KMS-11 (cell line): ENCODE data around the gene DAB2IP.

ENCODE experiments used
- H2AFZ ChIP-seq: fragments of 200-600 bp; sonication (generic); 2 replicates; pipeline ENCODE4 v1.6.1; 2016; ENCODE audit warnings: antibody characterized with exemption, mixed run types, low read depth
- H3K27ac ChIP-seq: fragments of 200-600 bp; sonication (generic); 2 replicates; pipeline ENCODE4 v1.6.1; 2016; ENCODE audit warnings: mild to moderate bottlenecking, mixed run types
- H3K27me3 ChIP-seq: fragments of 200-600 bp; sonication (generic); 2 replicates; pipeline ENCODE4 v1.6.1; 2017; ENCODE audit warnings: mild to moderate bottlenecking, low read depth, mixed run types, moderate library complexity; ENCODE audit not compliant: insufficient read depth
- H3K36me3 ChIP-seq: fragments of 200-600 bp; sonication (generic); 2 replicates; pipeline ENCODE4 v1.6.1; 2017; ENCODE audit warnings: mild to moderate bottlenecking, mixed run types; ENCODE audit not compliant: insufficient read depth
- H3K4me1 ChIP-seq: fragments of 200-600 bp; sonication (generic); 2 replicates; pipeline ENCODE4 v1.6.1; 2016; ENCODE audit warnings: mild to moderate bottlenecking, low read depth, mixed run types; ENCODE audit not compliant: poor library complexity, severe bottlenecking
- H3K4me2 ChIP-seq: fragments of 200-600 bp; sonication (generic); 2 replicates; pipeline ENCODE4 v1.7.0; 2016; ENCODE audit warnings: mild to moderate bottlenecking, mixed run types
- H3K4me3 ChIP-seq: fragments of 200-600 bp; sonication (generic); IDR thresholded peaks from 2 replicates; pipeline ENCODE4 v1.6.1; 2017; ENCODE audit warnings: low read depth, low read length, mixed read lengths; ENCODE audit not compliant: insufficient read depth
- H3K79me2 ChIP-seq: fragments of 200-600 bp; sonication (generic); 2 replicates; pipeline ENCODE4 v1.6.1; 2016; ENCODE audit warnings: low read depth, mixed run types; ENCODE audit not compliant: insufficient read depth
- H3K9ac ChIP-seq: fragments of 200-600 bp; sonication (generic); 2 replicates; pipeline ENCODE4 v1.6.1; 2016; ENCODE audit warnings: mild to moderate bottlenecking, mixed run types
- H4K20me1 ChIP-seq: fragments of 200-600 bp; sonication (generic); 2 replicates; pipeline ENCODE4 v1.6.1; 2016; ENCODE audit warnings: mild to moderate bottlenecking, mixed run types; ENCODE audit not compliant: insufficient read depth
- CTCF ChIP-seq: fragments of 200-600 bp; sonication (generic); conservative IDR thresholded peaks from 2 replicates; pipeline ENCODE4 v1.6.1; 2017; ENCODE audit warnings: low read depth, mild to moderate bottlenecking, antibody characterized with exemption, low read length, moderate library complexity, mixed read lengths

Gene DAB2IP

GRCh38 chr9:121813519-121814210, 162.2 kb downstream of the DAB2IP start:
- Histone ChIP-seq H3K9ac (no peak overlapping the region), H3K36me3 (no peaks in the 10 kb centered on the region), H3K79me2 (no peaks in the 10 kb centered on the region), H3K4me2 (no peak overlapping the region), H2AFZ (no peak overlapping the region), H3K4me3 (no peak overlapping the region), H3K4me1 (no peaks in the 10 kb centered on the region), H3K27ac (no peak overlapping the region), H4K20me1 (no peaks in the 10 kb centered on the region), H3K27me3 (no peaks in the 10 kb centered on the region)
- TF ChIP-seq CTCF, result no peak

- H2AFZ ChIP-seq, result no peak overlapping the region
These were observed 163.2 kb downstream of the DAB2IP start for GRCh38 chr9:121814594-121814993.

GRCh38 chr9:121815084-121815483, 163.7 kb downstream of the DAB2IP start:
- TF ChIP-seq CTCF, result no peak
- Histone ChIP-seq H3K27ac (no peak overlapping the region), H3K4me2 (no peak overlapping the region), H3K4me3 (no peak overlapping the region), H3K27me3 (no peaks in the 10 kb centered on the region), H4K20me1 (no peaks in the 10 kb centered on the region), H3K36me3 (no peaks in the 10 kb centered on the region), H3K9ac (no peak overlapping the region), H3K4me1 (no peaks in the 10 kb centered on the region), H2AFZ (no peak overlapping the region), H3K79me2 (no peaks in the 10 kb centered on the region)

More at GRCh38 chr9:121814594-121814993, 163.2 kb downstream of the DAB2IP start:
- Histone ChIP-seq H3K4me3 (no peak overlapping the region), H3K36me3 (no peaks in the 10 kb centered on the region), H3K4me2 (no peak overlapping the region), H4K20me1 (no peaks in the 10 kb centered on the region), H3K79me2 (no peaks in the 10 kb centered on the region), H3K27me3 (no peaks in the 10 kb centered on the region), H3K4me1 (no peaks in the 10 kb centered on the region), H3K9ac (no peak overlapping the region), H3K27ac (no peak overlapping the region)
- no peak for TF ChIP-seq CTCF

GRCh38 chr9:121815546-121816448, 164.4 kb downstream of the DAB2IP start:
- H3K27ac ChIP-seq, result no peak overlapping the region
- TF ChIP-seq CTCF, result no peak
- H3K4me1 ChIP-seq, result no peaks in the 10 kb centered on the region
- H4K20me1 ChIP-seq, result no peaks in the 10 kb centered on the region
- no peaks in the 10 kb centered on the region for H3K79me2 ChIP-seq
- no peak overlapping the region for H2AFZ ChIP-seq
- H3K4me3 ChIP-seq, result no peak overlapping the region
- H3K36me3 ChIP-seq, result no peaks in the 10 kb centered on the region
- H3K9ac ChIP-seq, result no peak overlapping the region
- H3K27me3 ChIP-seq, result no peaks in the 10 kb centered on the region
- no peak overlapping the region for H3K4me2 ChIP-seq
